Endothelial cell of umbilical vein (primary cell): ENCODE measurements around the gene GDPD4. TPM values are rescaled to one million over a fixed set of nuclear protein-coding genes. Genes with fewer than 3 reads are reported as not detected.

Experiments
- BruUV-seq: library from RNA; stranded (reverse); fragments of 400-500 nt; replicated peaks from 2 replicates; lab custom pipeline; 2021; lab: Mats Ljungman, UMichigan
- CTCF ChIA-PET: fragments of 300-600, 350-600 bp; sonication (Branson Sonifier 250); formaldehyde crosslinking; loops from one replicate; lab custom pipeline; 2021; ENCODE audit warnings: antibody characterized with exemption, inconsistent platforms; lab: Charles Lee
- POLR2A ChIA-PET: fragments of 300-600, 350-600 bp; sonication (Branson Sonifier 250); formaldehyde crosslinking; loops from one replicate; lab custom pipeline; 2021; ENCODE audit warnings: antibody characterized with exemption, inconsistent platforms; lab: Charles Lee
- DNase-seq: peaks from one replicate; pipeline ENCODE4 v3.0.0-alpha.2; 2011; ENCODE audit warnings: low read depth, low spot score
- FAIRE-seq: peaks from 2 replicates; lab custom pipeline; 2011; peaks lifted over from hg19 to GRCh38; lab: Jason Lieb, UNC
- H2AFZ ChIP-seq: 2 replicates; pipeline ENCODE4 v1.6.0; 2012; ENCODE audit warnings: low read depth, low read length, control low read depth, inconsistent platforms
- H3K27ac ChIP-seq: 2 replicates; pipeline ENCODE4 v1.5.1; 2011; ENCODE audit warnings: low read depth, mild to moderate bottlenecking, control low read depth, low read length, moderate library complexity; ENCODE audit not compliant: insufficient read depth
- H3K27me3 ChIP-seq, 2 experiments: 2 replicates each; pipeline versions ENCODE4 v1.6.0 to v1.6.1; 2011; ENCODE audit warnings: low read length in 2 of 2, mixed read lengths in 1 of 2; ENCODE audit not compliant: control insufficient read depth in 2 of 2, insufficient read depth in 2 of 2
- H3K36me3 ChIP-seq, 2 experiments: 2 replicates in 1 of 2; 3 replicates in 1 of 2; pipeline ENCODE4 v1.5.1; 2011; ENCODE audit warnings: low read length in 2 of 2, mild to moderate bottlenecking in 1 of 2, moderate library complexity in 1 of 2; ENCODE audit not compliant: control insufficient read depth in 2 of 2, insufficient read depth in 2 of 2; ENCODE audit errors: extremely low read depth in 1 of 2
- H3K4me1 ChIP-seq: 3 replicates; pipeline ENCODE4 v1.5.1; 2011; ENCODE audit warnings: mild to moderate bottlenecking, low read length; ENCODE audit not compliant: control insufficient read depth, insufficient read depth; ENCODE audit errors: extremely low read depth
- H3K4me2 ChIP-seq: 2 replicates; pipeline ENCODE4 v1.6.1; 2011; ENCODE audit warnings: low read length, control low read depth, mixed read lengths; ENCODE audit not compliant: insufficient read depth
- H3K4me3 ChIP-seq, 3 experiments: fragments of 200-600 bp in 1 of 3; sonication (generic), shearing (Covaris generic) in 1 of 3; replicated peaks in 1 of 3; 2 replicates each; pipeline ENCODE4 v1.5.1; 2011 to 2016; ENCODE audit warnings: control low read depth in 3 of 3, low read length in 3 of 3, mild to moderate bottlenecking in 2 of 3, inconsistent platforms in 1 of 3, low read depth in 1 of 3, moderate library complexity in 1 of 3; ENCODE audit not compliant: insufficient read depth in 1 of 3
- H3K79me2 ChIP-seq: 2 replicates; pipeline ENCODE4 v1.6.0; 2012; ENCODE audit warnings: low read length, inconsistent platforms; ENCODE audit not compliant: control insufficient read depth, insufficient read depth
- H3K9ac ChIP-seq: replicated peaks from 2 replicates; pipeline ENCODE3; 2011; ENCODE audit warnings: low read length, control low read depth; ENCODE audit not compliant: insufficient read depth; ENCODE audit errors: extremely low read depth
- H3K9me1 ChIP-seq: replicated peaks from 3 replicates; pipeline ENCODE4 v1.6.0; 2011; ENCODE audit warnings: mild to moderate bottlenecking, low read length; ENCODE audit not compliant: control insufficient read depth, insufficient read depth; ENCODE audit errors: extremely low read depth
- H3K9me3 ChIP-seq: replicated peaks from 2 replicates; pipeline ENCODE4 v1.5.1; 2012; ENCODE audit warnings: low read length, inconsistent platforms; ENCODE audit not compliant: control insufficient read depth, insufficient read depth
- H4K20me1 ChIP-seq: replicated peaks from 2 replicates; pipeline ENCODE3; 2011; ENCODE audit warnings: mild to moderate bottlenecking, low read length; ENCODE audit not compliant: control insufficient read depth, insufficient read depth; ENCODE audit errors: extremely low read depth
- CTCF ChIP-seq, 2 donors: IDR thresholded peaks; 1 replicate in 1 of 2; 2 replicates in 1 of 2; pipeline ENCODE4 v1.5.1; 2011; ENCODE audit warnings: low read length in 2 of 2, mild to moderate bottlenecking in 2 of 2, moderate library complexity in 2 of 2, control low read depth in 1 of 2, inconsistent platforms in 1 of 2, low read depth in 1 of 2; ENCODE audit not compliant: insufficient read depth in 1 of 2; ENCODE audit errors: extremely low read depth in 1 of 2
- EZH2 ChIP-seq: IDR thresholded peaks from 2 replicates; pipeline ENCODE4 v1.6.1; 2012; ENCODE audit warnings: borderline replicate concordance, low read depth, mild to moderate bottlenecking, moderate library complexity, low read length, inconsistent platforms; ENCODE audit not compliant: severe bottlenecking
- FOS ChIP-seq: IDR thresholded peaks from 2 replicates; pipeline ENCODE4 v1.6.1; 2011; ENCODE audit warnings: mild to moderate bottlenecking, low read length, moderate library complexity, borderline replicate concordance; ENCODE audit not compliant: insufficient read depth
- GATA2 ChIP-seq: IDR thresholded peaks from 2 replicates; pipeline ENCODE4 v1.7.0; 2011; ENCODE audit warnings: low read depth, mild to moderate bottlenecking, moderate library complexity, mixed read lengths, low read length; ENCODE audit not compliant: insufficient read length, insufficient read depth
- JUN ChIP-seq: IDR thresholded peaks from 2 replicates; pipeline ENCODE4 v1.6.1; 2011; ENCODE audit warnings: borderline replicate concordance, low read depth; ENCODE audit not compliant: insufficient read length, insufficient read depth
- MAX ChIP-seq: IDR thresholded peaks from 2 replicates; pipeline ENCODE4 v1.6.1; 2011; ENCODE audit not compliant: insufficient read depth, insufficient read length
- MYC ChIP-seq: IDR thresholded peaks from one replicate; pipeline ENCODE4 v1.6.1; 2011; ENCODE audit warnings: mild to moderate bottlenecking, low read depth, low read length
- POLR2A ChIP-seq: IDR thresholded peaks from 2 replicates; pipeline ENCODE4 v1.6.1; 2012; ENCODE audit warnings: low read depth, mild to moderate bottlenecking, control low read depth, low read length
- POLR2AphosphoS5 ChIP-seq: IDR thresholded peaks from 2 replicates; pipeline ENCODE4 v1.6.1; 2012; ENCODE audit warnings: low read depth, mild to moderate bottlenecking, control low read depth, low read length, moderate library complexity; ENCODE audit not compliant: insufficient read depth
- dilution Hi-C: fragments of 300-500 bp; cut with MboI; formaldehyde crosslinking; loops from one replicate; pipeline ENCODE4 v1.15.0; 2019; ENCODE audit warnings: low sequenced_read_pairs; ENCODE audit not compliant: extremely low pct_ligation_motif_present
- intact Hi-C: fragments of 100-400 bp; cut with micrococcal nuclease; formaldehyde crosslinking; loops from one replicate; pipeline ENCODE4 v1.10.0; 2022
- polyA plus RNA-seq, 4 experiments: library from polyadenylated mRNA; depleted of rRNA in 3 of 4; stranded (reverse) in 3 of 4; unstranded in 1 of 4; fragments of >200 nt; gene quantifications; 2 replicates each; pipeline versions ENCODE4 v1.2.1 to v1.2.3, GENCODE V29; 2011 to 2012; ENCODE audit warnings: missing spikeins in 1 of 4
- total RNA-seq: library from RNA; stranded (reverse); gene quantifications from 2 replicates; pipeline ENCODE4 v1.2.3, GENCODE V29; 2021

The GDPD4 gene
- total and polyA plus RNA-seq, 2 donors (not counting 3 experiments of a cell fraction or from before 2014, with no cell fraction given), result not detected

GRCh38 chr11:77198440-77198849 lies 103.0 kb downstream of the GDPD4 start:
- Histone ChIP-seq H3K4me1 (no peaks in the 10 kb centered on the region), H3K4me2 (no peak overlapping the region), H3K4me3 (no peak overlapping the region), H3K9ac (no peak overlapping the region), H3K9me3 (no peaks in the 10 kb centered on the region), H2AFZ (no peak overlapping the region), H4K20me1 (no peaks in the 10 kb centered on the region), H3K27me3 (no peaks in the 10 kb centered on the region), H3K79me2 (no peaks in the 10 kb centered on the region), H3K27ac (no peak overlapping the region), H3K36me3 (no peaks in the 10 kb centered on the region), H3K9me1 (no peaks in the 10 kb centered on the region)
- dilution Hi-C loops, result no loop called here
- intact Hi-C loops, result loop anchor here (10.0 kb wide), 1 partner anchor 276 kb away; the partner anchor contains the start of gene PAK1
- FAIRE-seq (no peak), DNase-seq (peak; percentile 11)
- TF ChIP-seq CTCF (IDR thresholded peaks at IDR 0.05; ENCODE audit: extremely low read depth in 1 of 2, insufficient read depth in 1 of 2, low read depth in 1 of 2, low read length in 2 of 2), result peak; percentile 43 to 47
- TF ChIP-seq JUN, result no peak
- TF ChIP-seq MYC, result no peak
- no TSS peak for BruUV-seq
- CTCF ChIA-PET, result interaction anchor here (1.2 to 2.2 kb wide), 2 partner anchors 71 to 349 kb away, joined by 3 to 14 read pairs; no protein-coding TSS in a partner anchor
- POLR2A ChIA-PET, result no interaction called here

- H3K9me1 ChIP-seq, result no peaks in the 10 kb centered on the region
- H3K4me1 ChIP-seq, result no peaks in the 10 kb centered on the region
- H3K4me2 ChIP-seq, result no peak overlapping the region
- FAIRE-seq (no peak), DNase-seq (no peak)
- H3K79me2 ChIP-seq, result no peaks in the 10 kb centered on the region
- dilution Hi-C loops, result no loop called here
- H3K9ac ChIP-seq, result no peak overlapping the region
- H3K27ac ChIP-seq, result no peak overlapping the region
- intact Hi-C loops, result loop anchor here (10.0 kb wide), 1 partner anchor 277 kb away; the partner anchor contains the start of gene PAK1
- POLR2A ChIA-PET, result interaction anchor here (0.6 kb wide), 1 partner anchor 93 kb away, joined by 4 read pairs; no protein-coding TSS in a partner anchor
- TF ChIP-seq FOS (no peak), MAX (no peak), POLR2A (no peak), POLR2AphosphoS5 (no peak), EZH2 (no peak), JUN (no peak), GATA2 (no peak), MYC (no peak), CTCF (IDR thresholded peaks at IDR 0.05; ENCODE audit: extremely low read depth in 1 of 2, insufficient read depth in 1 of 2, low read depth in 1 of 2, low read length in 2 of 2) (no peak)
- no peaks in the 10 kb centered on the region for H3K27me3 ChIP-seq
- no TSS peak for BruUV-seq
- H3K36me3 ChIP-seq, result no peaks in the 10 kb centered on the region
- no peaks in the 10 kb centered on the region for H3K9me3 ChIP-seq
- H4K20me1 ChIP-seq, result no peaks in the 10 kb centered on the region
- CTCF ChIA-PET, result interaction anchor here (1.2 to 4.6 kb wide), 3 partner anchors 71 to 351 kb away, joined by 3 to 235 read pairs (median 14); no protein-coding TSS in a partner anchor
- no peak overlapping the region for H3K4me3 ChIP-seq
- H2AFZ ChIP-seq, result no peak overlapping the region
These were observed 103.7 kb downstream of the GDPD4 start for GRCh38 chr11:77197626-77198320.
